ENCODE data around the gene INPP5D.

- TF ChIP-seq CTCF (IDR thresholded peaks at IDR 0.05) (no peak), POLR2A (IDR thresholded peaks at IDR 0.05) (no peak), POLR2AphosphoS5 (IDR thresholded peaks at IDR 0.05) (no peak), EP300 (IDR thresholded peaks at IDR 0.05) (no peak)
Measured at GRCh38 chr2:233023761-233024410, 36.3 kb upstream of the INPP5D start.

All from suprapubic skin (tissue), 4 donors.